Liver (tissue), 3 donors: ENCODE measurements around the gene EXD3.

ENCODE experiments used
- CTCF ChIP-seq: fragments of 150-350 bp; IDR thresholded peaks from 2 replicates; pipeline ENCODE4 v1.5.1; 2017; ENCODE audit warnings: improper control_type of control experiment, low read depth, low read length; ENCODE audit not compliant: missing input control
- EGR1 ChIP-seq, 2 donors: IDR thresholded peaks; 2 replicates each; pipeline ENCODE4 v1.6.1; 2016 to 2018; ENCODE audit warnings: antibody characterized with exemption in 2 of 2, low read depth in 2 of 2
- GABPA ChIP-seq, 2 donors: IDR thresholded peaks in 1 of 2; conservative IDR thresholded peaks in 1 of 2; 2 replicates each; pipeline ENCODE4 v1.6.1; 2016; ENCODE audit warnings: antibody characterized with exemption in 2 of 2, mild to moderate bottlenecking in 1 of 2, moderate library complexity in 1 of 2
- HNF4A ChIP-seq, 2 donors: conservative IDR thresholded peaks; 2 replicates each; pipeline ENCODE4 v1.6.1; 2016; ENCODE audit warnings: antibody characterized with exemption in 2 of 2, mild to moderate bottlenecking in 2 of 2
- JUND ChIP-seq, 2 donors: IDR thresholded peaks; 2 replicates each; pipeline ENCODE4 v1.6.1; 2016; ENCODE audit warnings: antibody characterized with exemption in 2 of 2
- RAD21 ChIP-seq, 2 donors: IDR thresholded peaks; 2 replicates each; pipeline ENCODE4 v1.6.1; 2016; ENCODE audit warnings: antibody characterized with exemption in 2 of 2, mild to moderate bottlenecking in 2 of 2
- REST ChIP-seq: IDR thresholded peaks from 2 replicates; pipeline ENCODE4 v1.6.1; 2016; ENCODE audit warnings: antibody characterized with exemption, mild to moderate bottlenecking
- SP1 ChIP-seq: IDR thresholded peaks from 2 replicates; pipeline ENCODE4 v1.6.1; 2018; ENCODE audit warnings: antibody characterized with exemption, mild to moderate bottlenecking
- TAF1 ChIP-seq: conservative IDR thresholded peaks from 2 replicates; pipeline ENCODE4 v1.6.1; 2016; ENCODE audit warnings: antibody characterized with exemption, mild to moderate bottlenecking
- YY1 ChIP-seq: IDR thresholded peaks from 2 replicates; pipeline ENCODE4 v1.6.1; 2016; ENCODE audit warnings: antibody characterized with exemption, mild to moderate bottlenecking
- donor health status: healthy.
- donor health status: healthy.

- TF ChIP-seq EGR1 (IDR thresholded peaks at IDR 0.05; ENCODE audit: low read depth in 2 of 2): no peak
- TF ChIP-seq CTCF: no peak
- TF ChIP-seq GABPA (IDR thresholded peaks at IDR 0.05 in 1 of 2, conservative IDR thresholded peaks at IDR 0.05 in 1 of 2): no peak
- no peak for TF ChIP-seq HNF4A (conservative IDR thresholded peaks at IDR 0.05)
- TF ChIP-seq JUND (IDR thresholded peaks at IDR 0.05): no peak
- no peak for TF ChIP-seq SP1
- no peak for TF ChIP-seq RAD21 (IDR thresholded peaks at IDR 0.05)
- no peak for TF ChIP-seq REST
- TF ChIP-seq YY1: no peak
- TF ChIP-seq TAF1: no peak
These were observed 80.5 kb downstream of the EXD3 start for GRCh38 chr9:137342482-137342881.
